ENCODE results near the gene HMGCS1.
"Not testable (repeated sequence)": the region's sequence is repeated elsewhere in the genome, so short reads cannot be mapped to it uniquely, and the experiment has no call there.

Gene HMGCS1

GRCh38 chr5:43273552-43273951 lies 39.7 kb downstream of the HMGCS1 start:
- DNase-seq, result no peak

- no peak for DNase-seq
Measured at GRCh38 chr5:43270645-43271044, 42.6 kb downstream of the HMGCS1 start.

- no peak for DNase-seq
Measured at GRCh38 chr5:43268188-43268820, 44.9 kb downstream of the HMGCS1 start.

- DNase-seq, result not testable (repeated sequence)
Measured at GRCh38 chr5:43262269-43262668, 50.9 kb downstream of the HMGCS1 start.

GRCh38 chr5:43258116-43258515 lies 55.1 kb downstream of the HMGCS1 start:
- no peak for DNase-seq

GRCh38 chr5:43256261-43256966 lies 56.8 kb downstream of the HMGCS1 start:
- no peak for DNase-seq

- DNase-seq, result no peak
Measured at GRCh38 chr5:43255704-43256103, 57.5 kb downstream of the HMGCS1 start.

GRCh38 chr5:43251754-43252153 lies 61.5 kb downstream of the HMGCS1 start:
- DNase-seq, result no peak

GRCh38 chr5:43245724-43246385 lies 67.4 kb downstream of the HMGCS1 start:
- DNase-seq, result no peak

GRCh38 chr5:43244823-43245565 lies 68.2 kb downstream of the HMGCS1 start:
- no peak for DNase-seq

- no peak for DNase-seq
Measured at GRCh38 chr5:43243270-43243669, 69.9 kb downstream of the HMGCS1 start.

- no peak for DNase-seq
Measured at GRCh38 chr5:43242196-43242595, 71.0 kb downstream of the HMGCS1 start.
